ENCODE measurements around the gene DKK1.

DNA sequence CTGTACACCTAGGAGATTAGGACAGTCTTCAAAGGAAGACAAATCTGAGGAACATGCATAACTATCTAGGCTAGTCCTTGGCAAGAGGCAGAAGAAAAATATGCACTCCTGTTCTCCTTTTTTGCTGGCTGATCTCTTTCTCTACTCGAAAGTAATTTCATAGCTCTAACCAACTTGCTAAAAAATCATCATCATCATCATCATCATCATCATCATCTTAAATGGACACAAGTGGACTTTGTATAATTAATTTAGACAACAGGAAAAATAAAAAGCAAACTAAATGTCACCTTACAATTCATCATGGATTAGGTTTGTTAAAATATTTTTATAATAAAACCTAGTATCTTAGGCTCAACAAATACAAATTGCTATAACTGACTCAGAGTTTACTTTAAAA, 47.2 kb upstream of the DKK1 start:
- TF ChIP-seq POLR2AphosphoS2 (IDR thresholded peaks at IDR 0.05; ENCODE audit: low read depth, low read length) (no peak), TP53 (CRISPR knock-in tag; conservative IDR thresholded peaks at IDR 0.05) (no peak), PHF5A (CRISPR knock-in tag; IDR thresholded peaks at IDR 0.05; ENCODE audit: low read depth, unreplicated experiment) (no peak), NFIC (IDR thresholded peaks at IDR 0.05; ENCODE audit: low read length) (no peak), ZNF766 (CRISPR knock-in tag; IDR thresholded peaks at IDR 0.05; ENCODE audit: borderline replicate concordance) (no peak), POLR2A (IDR thresholded peaks at IDR 0.05; ENCODE audit: insufficient read depth in 1 of 2, low read depth in 2 of 2, low read length in 2 of 2) (no peak), RNF2 (conservative IDR thresholded peaks at IDR 0.05; ENCODE audit: low read depth) (no peak), EP300 (IDR thresholded peaks at IDR 0.05; ENCODE audit: low read depth in 2 of 2, low read length in 2 of 2) (no peak), EP300 (CRISPR knock-in tag; IDR thresholded peaks at IDR 0.05; ENCODE audit: borderline replicate concordance) (no peak), ZNF713 (CRISPR knock-in tag; IDR thresholded peaks at IDR 0.05) (no peak), NR2C2 (CRISPR knock-in tag; IDR thresholded peaks at IDR 0.05; ENCODE audit: borderline replicate concordance) (no peak), ZNF382 (CRISPR knock-in tag; IDR thresholded peaks at IDR 0.05; ENCODE audit: borderline replicate concordance) (no peak)
- TF ChIP-seq, protein P1, sequence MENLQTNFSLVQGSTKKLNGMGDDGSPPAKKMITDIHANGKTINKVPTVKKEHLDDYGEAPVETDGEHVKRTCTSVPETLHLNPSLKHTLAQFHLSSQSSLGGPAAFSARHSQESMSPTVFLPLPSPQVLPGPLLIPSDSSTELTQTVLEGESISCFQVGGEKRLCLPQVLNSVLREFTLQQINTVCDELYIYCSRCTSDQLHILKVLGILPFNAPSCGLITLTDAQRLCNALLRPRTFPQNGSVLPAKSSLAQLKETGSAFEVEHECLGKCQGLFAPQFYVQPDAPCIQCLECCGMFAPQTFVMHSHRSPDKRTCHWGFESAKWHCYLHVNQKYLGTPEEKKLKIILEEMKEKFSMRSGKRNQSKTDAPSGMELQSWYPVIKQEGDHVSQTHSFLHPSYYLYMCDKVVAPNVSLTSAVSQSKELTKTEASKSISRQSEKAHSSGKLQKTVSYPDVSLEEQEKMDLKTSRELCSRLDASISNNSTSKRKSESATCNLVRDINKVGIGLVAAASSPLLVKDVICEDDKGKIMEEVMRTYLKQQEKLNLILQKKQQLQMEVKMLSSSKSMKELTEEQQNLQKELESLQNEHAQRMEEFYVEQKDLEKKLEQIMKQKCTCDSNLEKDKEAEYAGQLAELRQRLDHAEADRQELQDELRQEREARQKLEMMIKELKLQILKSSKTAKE (CRISPR knock-in tag; IDR thresholded peaks at IDR 0.05; ENCODE audit: borderline replicate concordance), result no peak

Measured in HepG2 (cell line).